ENCODE data around the gene ERI3. TPM values are rescaled to one million over a fixed set of nuclear protein-coding genes. Genes with fewer than 3 reads are reported as not detected.
A peak's percentile ranks its signal among the peaks of the same experiment; 100 is the strongest.

The ERI3 gene
- total and polyA plus RNA-seq, 2 of the 13 experiments (the other 11 are each of a cell fraction or from before 2014, with no cell fraction given), result 35.6 to 35.9 TPM

GRCh38 chr1:44213222-44214112, 141.6 kb downstream of the ERI3 start, which contains the start of gene DMAP1 (continued):
- TF ChIP-seq ZBTB44 (CRISPR knock-in tag; IDR thresholded peaks at IDR 0.05) (0 out of 2 replicates have a peak, but pooled peaks have one; percentile 56), HNRNPH1 (optimal IDR thresholded peaks at IDR 0.05; ENCODE audit: low read depth, low read length) (peak; percentile 60), ZNF367 (CRISPR knock-in tag; IDR thresholded peaks at IDR 0.05; ENCODE audit: borderline replicate concordance) (no peak), ARNT2 (CRISPR knock-in tag; IDR thresholded peaks at IDR 0.05; ENCODE audit: low read depth) (peak; percentile 50; the same call in 1 of the 2 replicates), REST (IDR thresholded peaks at IDR 0.05; ENCODE audit: borderline replicate concordance in 1 of 2, low read depth in 1 of 2, low read length in 2 of 2) (peak in 1 of 2 experiments; percentile 48; a peak in 1 of 4 replicates), ZNF546 (CRISPR knock-in tag; conservative IDR thresholded peaks at IDR 0.05) (no peak), ZNF510 (CRISPR knock-in tag; IDR thresholded peaks at IDR 0.05; ENCODE audit: low read depth) (peak; percentile 61), ZNF781 (CRISPR knock-in tag; IDR thresholded peaks at IDR 0.05; ENCODE audit: borderline replicate concordance, not compliant biosample characterization) (peak; percentile 66), ZNF282 (IDR thresholded peaks at IDR 0.05; ENCODE audit: partially characterized antibody) (no peak), BATF2 (CRISPR knock-in tag; IDR thresholded peaks at IDR 0.05) (no peak), CENPBD1 (CRISPR knock-in tag; IDR thresholded peaks at IDR 0.05; ENCODE audit: borderline replicate concordance, low read depth) (no peak), MTF2 (CRISPR knock-in tag; IDR thresholded peaks at IDR 0.05; ENCODE audit: borderline replicate concordance) (peak; percentile 55; the same call in 1 of the 2 replicates), SRY (CRISPR knock-in tag; IDR thresholded peaks at IDR 0.05) (peak; percentile 92), RELA (CRISPR knock-in tag; IDR thresholded peaks at IDR 0.05) (0 out of 2 replicates have a peak, but pooled peaks have one; percentile 49), PHF5A (CRISPR knock-in tag; IDR thresholded peaks at IDR 0.05; ENCODE audit: low read depth, unreplicated experiment) (peak; percentile 63), ZNF878 (CRISPR knock-in tag; IDR thresholded peaks at IDR 0.05) (peak; percentile 52; the same call in 1 of the 2 replicates)
- TF ChIP-seq, protein P1, sequence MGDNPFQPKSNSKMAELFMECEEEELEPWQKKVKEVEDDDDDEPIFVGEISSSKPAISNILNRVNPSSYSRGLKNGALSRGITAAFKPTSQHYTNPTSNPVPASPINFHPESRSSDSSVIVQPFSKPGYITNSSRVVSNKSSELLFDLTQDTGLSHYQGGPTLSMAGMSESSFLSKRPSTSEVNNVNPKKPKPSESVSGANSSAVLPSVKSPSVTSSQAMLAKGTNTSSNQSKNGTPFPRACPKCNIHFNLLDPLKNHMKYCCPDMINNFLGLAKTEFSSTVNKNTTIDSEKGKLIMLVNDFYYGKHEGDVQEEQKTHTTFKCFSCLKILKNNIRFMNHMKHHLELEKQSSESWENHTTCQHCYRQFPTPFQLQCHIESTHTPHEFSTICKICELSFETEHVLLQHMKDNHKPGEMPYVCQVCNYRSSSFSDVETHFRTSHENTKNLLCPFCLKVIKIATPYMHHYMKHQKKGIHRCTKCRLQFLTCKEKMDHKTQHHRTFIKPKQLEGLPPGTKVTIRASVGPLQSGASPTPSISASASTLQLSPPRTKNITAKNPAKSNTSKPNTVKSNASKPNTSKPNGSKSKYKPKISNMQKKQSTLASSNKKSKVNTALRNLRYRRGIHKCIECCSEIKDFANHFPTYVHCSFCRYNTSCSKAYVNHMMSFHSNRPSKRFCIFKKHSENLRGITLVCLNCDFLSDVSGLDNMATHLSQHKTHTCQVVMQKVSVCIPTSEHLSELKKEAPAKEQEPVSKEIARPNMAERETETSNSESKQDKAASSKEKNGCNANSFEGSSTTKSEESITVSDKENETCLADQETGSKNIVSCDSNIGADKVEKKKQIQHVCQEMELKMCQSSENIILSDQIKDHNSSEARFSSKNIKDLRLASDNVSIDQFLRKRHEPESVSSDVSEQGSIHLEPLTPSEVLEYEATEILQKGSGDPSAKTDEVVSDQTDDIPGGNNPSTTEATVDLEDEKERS (CRISPR knock-in tag; IDR thresholded peaks at IDR 0.05), result no peak
